Peyer's patch (tissue), 4 donors: ENCODE measurements around the gene UTS2R. TPM values are rescaled to one million over a fixed set of nuclear protein-coding genes. Genes with fewer than 3 reads are reported as not detected.

Experiments used
- DNase-seq, 3 donors: peaks; one replicate each; pipeline ENCODE4 v3.0.0-alpha.2; 2017 to 2019
- H3K27ac ChIP-seq, 4 donors: fragments of 200-600 bp; sonication (generic); one replicate each; pipeline ENCODE4 v1.5.1; 2016 to 2019
- H3K27me3 ChIP-seq, 2 donors: fragments of 200-600 bp; sonication (generic); one replicate each; pipeline ENCODE4 v1.5.1; 2019
- H3K36me3 ChIP-seq, 3 donors: fragments of 200-600 bp; sonication (generic); one replicate each; pipeline ENCODE4 v1.5.1; 2016 to 2019
- H3K4me1 ChIP-seq, 4 donors: fragments of 200-600 bp; sonication (generic); one replicate each; pipeline ENCODE4 v1.5.1; 2016 to 2019
- H3K4me3 ChIP-seq, 4 donors: fragments of 200-600 bp; sonication (generic); 1 replicate in 3 of 4; 2 replicates in 1 of 4; pipeline ENCODE4 v1.5.1; 2016 to 2019; ENCODE audit warnings: mild to moderate bottlenecking in 1 of 4
- H3K9me3 ChIP-seq, 4 donors: fragments of 200-600 bp; sonication (generic); one replicate each; pipeline ENCODE4 v1.5.1; 2016 to 2019; ENCODE audit warnings: mild to moderate bottlenecking in 1 of 4
- CTCF ChIP-seq, 6 experiments: fragments of 450-650 bp in 4 of 6; fragments of 200-600 bp in 2 of 6; sonication (generic) in 1 of 6; IDR thresholded peaks; one replicate each; pipeline ENCODE4 v1.5.1; 2017 to 2019; ENCODE audit warnings: antibody characterized with exemption in 6 of 6, mild to moderate bottlenecking in 3 of 6, moderate library complexity in 1 of 6
- POLR2A ChIP-seq, 2 donors: fragments of 450-650 bp; IDR thresholded peaks; one replicate each; pipeline ENCODE4 v1.5.1; 2017; ENCODE audit warnings: antibody characterized with exemption in 2 of 2, mild to moderate bottlenecking in 2 of 2, moderate library complexity in 2 of 2
- total RNA-seq, 4 donors: library from RNA; depleted of rRNA; stranded (reverse); fragments of >200 nt; gene quantifications; one replicate each; pipeline ENCODE4 v1.1.0, GENCODE V29; 2016

The UTS2R gene
- not detected for total RNA-seq

GRCh38 chr17:82371333-82372248, at the start of gene UTS2R:
Gene UTS2R, plus strand, starts transcription at chr17:82371765. Its CDS starts 2,560 bp downstream, at chr17:82374325.
- H3K4me3 ChIP-seq: peak within 1 kb of the TSS; percentile 0 to 51 (median 35)
- H3K36me3 ChIP-seq: no peaks in the 10 kb centered on the region
- H3K4me1 ChIP-seq: peaks cover 0 to 19% (median 9%) of the 10 kb centered on the region in 4 donors
- peak in 1 of 3 donors; percentile 34 for DNase-seq
- peaks cover 0 to 37% of the 10 kb centered on the region in 2 donors for H3K27me3 ChIP-seq
- H3K27ac ChIP-seq: no peak within 1 kb of the TSS
- H3K9me3 ChIP-seq: no peaks in the 10 kb centered on the region
- no peak for TF ChIP-seq CTCF (IDR thresholded peaks at IDR 0.05)

- DNase-seq: no peak
- no peak overlapping the region for H3K27ac ChIP-seq
- H3K36me3 ChIP-seq: no peaks in the 10 kb centered on the region
- H3K4me3 ChIP-seq: no peak overlapping the region
- no peaks in the 10 kb centered on the region for H3K27me3 ChIP-seq
- H3K4me1 ChIP-seq: peaks cover 0 to 36% (median 5%) of the 10 kb centered on the region in 4 donors
- no peaks in the 10 kb centered on the region for H3K9me3 ChIP-seq
- no peak for TF ChIP-seq POLR2A (IDR thresholded peaks at IDR 0.05)
- TF ChIP-seq CTCF (IDR thresholded peaks at IDR 0.05): no peak
Observed at GRCh38 chr17:82321947-82322466, 49.6 kb upstream of the UTS2R start.

DNA sequence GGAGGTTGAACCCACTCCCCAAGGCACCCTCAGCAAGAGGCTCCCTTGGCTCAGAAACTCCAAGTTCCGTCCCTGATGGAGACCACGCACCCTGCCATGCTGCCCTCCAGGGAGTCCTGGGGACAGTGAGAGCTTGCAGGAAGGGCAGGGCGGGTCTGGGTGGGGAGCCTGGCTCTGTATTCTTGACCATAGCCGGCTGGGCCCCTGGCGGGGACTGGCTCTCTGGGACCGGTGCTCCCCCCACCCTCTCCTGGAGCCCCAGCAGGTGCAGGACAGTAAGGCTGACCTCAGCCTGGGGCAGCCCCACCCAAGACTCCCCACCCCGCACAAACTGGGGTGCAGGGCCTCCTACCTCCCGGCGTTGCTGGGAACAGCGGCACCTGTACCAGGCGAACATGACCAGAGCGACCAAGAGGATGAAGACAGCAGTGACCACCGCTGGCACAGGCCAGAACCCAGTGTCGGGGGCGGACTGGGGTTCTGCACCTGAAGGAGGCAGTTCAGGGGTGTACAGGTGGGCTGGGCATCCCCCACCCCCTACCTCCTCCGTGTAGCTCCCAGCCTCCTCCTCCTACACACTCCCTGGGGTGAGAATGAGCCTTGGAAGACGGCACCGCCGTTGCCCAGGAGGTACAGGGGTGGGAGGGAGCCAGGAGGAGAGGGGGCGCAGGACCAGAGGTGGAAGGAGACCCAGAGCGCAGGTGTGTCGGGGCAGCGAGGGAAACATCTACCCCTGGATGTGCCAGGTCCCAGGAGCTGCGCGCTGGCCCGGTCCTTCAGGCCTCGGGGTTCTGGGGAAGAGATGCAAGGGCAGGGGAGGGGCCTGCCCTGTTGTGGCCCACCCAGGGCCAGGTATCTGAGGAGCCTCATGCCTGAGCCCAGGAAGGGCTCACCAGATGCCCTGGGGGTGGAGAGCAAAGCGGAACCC, 48.8 kb upstream of the UTS2R start:
- no peaks in the 10 kb centered on the region for H3K9me3 ChIP-seq
- no peak overlapping the region for H3K4me3 ChIP-seq
- H3K27me3 ChIP-seq: no peaks in the 10 kb centered on the region
- no peak overlapping the region for H3K27ac ChIP-seq
- peaks cover 0 to 42% (median 5%) of the 10 kb centered on the region in 4 donors for H3K4me1 ChIP-seq
- DNase-seq: no peak
- H3K36me3 ChIP-seq: no peaks in the 10 kb centered on the region
- TF ChIP-seq POLR2A (IDR thresholded peaks at IDR 0.05) (no peak), CTCF (IDR thresholded peaks at IDR 0.05) (no peak)

GRCh38 chr17:82323514-82324234, 47.9 kb upstream of the UTS2R start:
- Histone ChIP-seq H3K27ac (no peak overlapping the region), H3K9me3 (no peaks in the 10 kb centered on the region)
- TF ChIP-seq CTCF (IDR thresholded peaks at IDR 0.05) (no peak), POLR2A (IDR thresholded peaks at IDR 0.05) (no peak)

More at GRCh38 chr17:82323514-82324234, 47.9 kb upstream of the UTS2R start:
- Histone ChIP-seq H3K4me3 (no peak overlapping the region), H3K27me3 (no peaks in the 10 kb centered on the region), H3K4me1 (peaks cover 0 to 49% (median 5%) of the 10 kb centered on the region in 4 donors), H3K36me3 (no peaks in the 10 kb centered on the region)
- DNase-seq: no peak
